GM19463 (cell line): ENCODE data around the gene ARL15.

Experiments used
- ATAC-seq: cut with Tn5 transposase; IDR thresholded peaks from one replicate; pipeline ENCODE4 v1.9.1; 2021; ENCODE audit warnings: mild to moderate bottlenecking, moderate library complexity; ENCODE audit not compliant: unreplicated experiment

Gene ARL15

GRCh38 chr5:53950621-53951020, 359.8 kb downstream of the ARL15 start:
- no peak for ATAC-seq

GRCh38 chr5:53948598-53948997, 361.8 kb downstream of the ARL15 start:
- ATAC-seq = no peak

GRCh38 chr5:53946405-53947100, 363.8 kb downstream of the ARL15 start:
- ATAC-seq = no peak

- ATAC-seq = no peak
Measured at GRCh38 chr5:53944981-53945380, 365.4 kb downstream of the ARL15 start.

GRCh38 chr5:53943938-53944337, 366.4 kb downstream of the ARL15 start:
- no peak for ATAC-seq

DNA sequence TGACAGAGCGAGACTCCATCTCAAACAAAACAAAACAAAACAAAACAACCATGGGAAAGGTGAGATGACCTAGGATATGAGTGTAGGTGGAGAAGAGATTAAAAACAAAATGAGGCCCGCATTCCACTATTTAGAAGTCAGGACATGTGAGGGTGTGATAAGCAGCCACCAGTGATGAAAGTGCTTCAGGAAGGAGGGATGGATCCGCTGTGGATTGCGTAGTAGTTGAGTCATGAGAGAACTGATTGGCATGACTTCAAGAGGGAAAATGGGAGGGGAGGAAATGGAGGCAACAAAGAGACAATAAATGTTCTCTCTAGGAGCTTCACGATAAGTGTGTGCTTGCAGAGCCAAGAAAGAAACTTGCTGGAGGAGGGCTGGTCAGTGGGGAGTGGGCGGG, 367.6 kb downstream of the ARL15 start:
- no peak for ATAC-seq

DNA sequence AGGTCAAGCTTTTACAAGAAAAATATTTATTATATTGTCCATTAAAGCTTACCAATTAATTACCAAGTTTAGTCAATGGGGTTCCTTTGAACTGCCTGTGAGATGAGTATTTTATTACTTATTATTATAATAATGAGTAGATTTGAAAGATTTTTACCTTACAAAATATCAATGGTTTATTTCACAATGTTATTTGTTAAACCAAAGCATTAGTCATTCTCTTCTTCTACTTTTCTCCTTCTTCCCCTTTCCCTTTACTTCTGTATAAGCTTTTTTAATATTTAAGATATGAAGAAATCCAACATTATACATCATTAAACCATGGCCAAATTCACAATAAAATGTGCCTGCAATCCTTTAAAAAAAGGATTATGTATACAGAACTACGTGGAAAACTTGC, 369.5 kb downstream of the ARL15 start:
- no peak for ATAC-seq

DNA sequence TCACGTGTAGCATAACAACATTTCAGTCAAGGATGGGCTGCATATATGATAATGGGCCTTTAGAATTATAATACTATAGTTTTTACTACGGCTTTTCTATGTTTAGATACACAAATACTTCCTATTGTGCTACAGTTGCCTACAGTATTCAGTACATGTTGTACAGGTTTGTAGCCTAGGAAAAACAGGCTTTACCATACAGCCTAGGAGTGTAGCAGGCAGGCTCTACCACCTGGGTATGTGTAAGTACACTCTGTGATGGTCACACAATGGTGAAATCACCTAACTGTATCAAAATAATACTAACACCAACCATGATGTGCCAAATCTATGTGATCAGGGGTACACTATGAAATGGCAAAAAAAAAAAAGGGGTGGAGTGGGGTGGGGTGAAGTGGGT, 372.9 kb downstream of the ARL15 start:
- no peak for ATAC-seq

- ATAC-seq = no peak
Measured at GRCh38 chr5:53936481-53937352, 373.7 kb downstream of the ARL15 start.

DNA sequence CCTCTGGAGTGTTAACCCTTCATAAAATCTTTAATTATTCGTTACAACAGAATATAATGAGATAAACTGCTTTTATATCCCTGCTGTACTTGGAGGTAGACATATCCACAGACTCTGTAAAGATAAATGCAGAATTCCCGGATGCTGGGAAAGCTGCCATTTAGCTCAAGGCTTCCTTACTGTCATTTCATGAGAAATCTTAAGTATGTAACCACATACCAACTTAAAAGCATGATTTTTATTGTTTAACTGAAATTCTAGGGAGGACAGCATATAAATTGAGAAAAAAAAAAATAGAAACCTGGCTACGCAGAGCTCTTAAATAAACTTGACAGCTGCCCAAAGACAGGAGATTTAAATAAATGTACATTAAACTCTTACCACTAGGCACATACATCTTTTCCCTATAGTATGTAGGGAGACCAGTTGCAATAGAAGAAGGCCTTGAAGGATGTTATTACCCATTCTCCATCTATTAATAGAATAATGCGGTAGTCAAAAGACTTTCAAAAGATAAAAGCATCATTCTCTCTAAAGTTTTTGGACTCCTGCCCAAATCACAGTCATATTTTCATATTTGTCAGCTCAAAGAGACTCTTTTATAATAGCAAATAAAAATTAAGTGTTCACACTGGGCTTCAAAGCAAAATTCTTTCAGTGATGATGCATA, 376.1 kb downstream of the ARL15 start:
- ATAC-seq = no peak

DNA sequence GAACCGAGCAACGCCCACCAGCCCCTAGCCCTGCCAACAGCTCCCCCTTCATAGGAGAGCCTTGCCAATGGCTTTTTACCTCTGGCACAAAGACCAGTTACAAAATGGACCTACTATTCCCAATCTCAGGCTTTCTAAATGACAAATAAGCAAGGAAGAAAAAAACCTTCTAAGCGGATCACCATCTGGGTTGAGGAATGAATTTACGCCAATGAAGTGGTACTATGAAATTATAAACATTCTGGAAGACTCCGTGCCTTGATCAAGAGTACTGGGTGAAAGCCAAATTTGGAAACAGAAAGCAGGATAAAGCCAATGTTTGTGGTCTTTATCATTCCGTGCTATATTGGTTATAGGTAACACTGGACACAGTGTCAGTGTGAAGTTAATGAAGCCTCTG, 378.0 kb downstream of the ARL15 start:
- no peak for ATAC-seq

- no peak for ATAC-seq
Measured at GRCh38 chr5:53930457-53930856, 379.9 kb downstream of the ARL15 start.

- ATAC-seq = no peak
Measured at GRCh38 chr5:53929570-53929969, 380.8 kb downstream of the ARL15 start.

DNA sequence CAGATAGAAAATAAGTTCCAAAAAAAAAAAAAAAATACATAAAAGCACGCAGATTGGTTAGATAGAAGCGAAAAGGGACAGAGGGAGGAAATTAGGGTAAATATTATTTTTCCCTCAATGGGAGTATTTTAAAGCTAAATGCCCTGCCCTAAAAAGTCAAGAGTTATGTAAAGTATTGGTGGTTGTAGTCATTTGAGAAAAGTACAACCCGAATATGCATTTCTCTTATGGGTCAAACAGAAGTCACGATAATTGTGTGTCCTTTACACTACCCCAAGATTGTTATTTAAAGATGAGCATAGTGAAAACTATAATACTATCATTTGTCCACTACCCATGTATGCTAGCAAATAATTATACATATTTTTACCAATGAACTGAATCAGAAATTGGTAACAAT, 381.2 kb downstream of the ARL15 start:
- no peak for ATAC-seq

GRCh38 chr5:53928641-53929040, 381.7 kb downstream of the ARL15 start:
- ATAC-seq = no peak

GRCh38 chr5:53927668-53928247, 382.6 kb downstream of the ARL15 start:
- ATAC-seq = no peak

- ATAC-seq = no peak
Measured at GRCh38 chr5:53926026-53926425, 384.3 kb downstream of the ARL15 start.

GRCh38 chr5:53924392-53924791, 386.0 kb downstream of the ARL15 start:
- no peak for ATAC-seq

DNA sequence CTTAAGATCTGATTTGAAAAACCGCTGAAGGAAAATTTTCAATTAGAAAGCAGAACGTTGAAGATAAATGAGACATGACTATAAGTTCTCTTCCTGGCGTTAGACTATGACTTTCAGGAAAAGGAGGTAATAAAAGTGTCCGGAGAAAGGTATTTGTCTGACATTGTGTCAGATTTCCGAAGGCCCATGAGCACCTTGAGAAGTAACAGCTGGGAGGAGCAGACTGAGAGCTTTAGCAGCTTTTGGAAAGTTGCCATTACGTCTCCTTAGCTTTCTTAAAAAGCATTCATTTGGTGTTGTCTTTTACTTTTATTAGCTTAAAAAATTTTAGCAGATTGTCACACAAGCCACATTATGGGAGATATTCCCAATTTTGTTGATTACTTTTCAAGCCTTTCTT, 386.4 kb downstream of the ARL15 start:
- no peak for ATAC-seq

GRCh38 chr5:53922508-53923498, 387.6 kb downstream of the ARL15 start:
- no peak for ATAC-seq
